Endometrial microvascular endothelial cells (primary cell): ENCODE results near the gene CTDSPL2. TPM values are rescaled to one million over a fixed set of nuclear protein-coding genes. Genes with fewer than 3 reads are reported as not detected.
"Not testable (repeated sequence)": the region's sequence is repeated elsewhere in the genome, so short reads cannot be mapped to it uniquely, and the experiment has no call there.

Source experiments
- in situ Hi-C: cut with HindIII; loops from 2 replicates; pipeline ENCODE4 v1.10.0; 2017; ENCODE audit warnings: low sequenced_read_pairs, low pct_unique_long_range_greater_than_20kb; ENCODE audit errors: inconsistent ontology term
- total RNA-seq: library from RNA; depleted of rRNA; stranded (reverse); fragments of >200 nt; gene quantifications from one replicate; pipeline ENCODE4 v1.2.3, GENCODE V29; 2015; ENCODE audit errors: inconsistent ontology term

CTDSPL2 gene
- total RNA-seq: 50.4 TPM

DNA sequence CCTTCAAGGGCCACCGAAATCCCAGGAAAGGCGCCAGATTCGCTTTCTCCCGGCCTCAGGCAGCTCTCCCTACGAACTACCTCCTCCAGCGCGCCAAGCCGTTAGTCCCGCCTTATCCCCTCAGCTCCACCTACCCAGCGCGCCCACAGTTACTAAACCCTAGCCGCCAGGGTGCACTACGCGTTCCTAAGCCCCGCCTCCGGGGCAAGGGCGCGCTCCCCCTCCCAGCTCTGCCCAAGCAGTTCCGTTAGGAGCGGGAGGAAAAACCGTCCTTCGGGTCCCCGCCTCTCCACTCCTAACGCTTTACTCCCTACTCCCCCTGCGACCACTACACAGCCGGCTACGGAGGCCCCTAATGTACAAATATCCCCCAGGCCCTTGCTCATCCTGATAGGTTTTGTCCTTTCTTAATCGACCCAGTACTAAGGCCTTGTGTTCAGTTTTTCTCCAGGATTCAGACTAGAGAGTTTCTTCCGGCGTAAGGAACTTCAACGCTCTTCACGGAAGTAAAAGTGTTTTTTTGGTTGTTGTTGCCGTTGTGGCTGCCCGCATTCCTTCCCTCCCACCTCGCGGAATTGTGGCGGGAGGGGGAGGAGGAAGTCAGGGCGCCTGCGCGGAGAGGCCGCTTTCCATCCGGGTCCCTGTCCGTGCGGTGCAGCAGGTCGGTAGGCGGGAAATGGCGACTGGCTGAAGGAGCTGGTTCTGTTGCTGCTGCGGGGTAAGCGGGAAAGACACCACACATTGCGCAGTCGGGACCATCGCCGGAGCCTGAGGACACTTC, at the start of gene CTDSPL2:
Gene CTDSPL2, plus strand, starts transcription at position 655 of the 781 bp plus-strand sequence. CDS start 31,386 bp downstream, outside the sequence.
- in situ Hi-C loops: no loop called here

DNA sequence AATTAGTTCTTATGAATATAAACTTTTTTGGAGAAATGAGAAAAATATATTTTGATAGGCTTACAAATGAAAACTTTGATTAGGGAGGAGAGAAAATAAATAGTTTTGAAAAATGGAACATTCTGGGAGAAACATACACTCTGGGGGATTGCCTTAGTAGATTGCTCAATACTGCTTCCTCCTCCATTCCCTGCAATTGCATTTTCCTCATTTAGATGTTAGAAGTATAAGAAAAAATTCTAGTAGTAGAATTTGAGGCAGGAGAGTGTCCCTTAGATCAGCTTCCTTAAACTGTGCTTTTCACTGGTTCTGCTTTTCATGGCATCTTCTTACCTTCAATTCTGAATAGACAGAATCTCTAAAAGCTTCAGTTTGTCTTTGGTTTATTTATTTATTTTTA, 46.2 kb upstream of the CTDSPL2 start:
- in situ Hi-C loops: no loop called here

DNA sequence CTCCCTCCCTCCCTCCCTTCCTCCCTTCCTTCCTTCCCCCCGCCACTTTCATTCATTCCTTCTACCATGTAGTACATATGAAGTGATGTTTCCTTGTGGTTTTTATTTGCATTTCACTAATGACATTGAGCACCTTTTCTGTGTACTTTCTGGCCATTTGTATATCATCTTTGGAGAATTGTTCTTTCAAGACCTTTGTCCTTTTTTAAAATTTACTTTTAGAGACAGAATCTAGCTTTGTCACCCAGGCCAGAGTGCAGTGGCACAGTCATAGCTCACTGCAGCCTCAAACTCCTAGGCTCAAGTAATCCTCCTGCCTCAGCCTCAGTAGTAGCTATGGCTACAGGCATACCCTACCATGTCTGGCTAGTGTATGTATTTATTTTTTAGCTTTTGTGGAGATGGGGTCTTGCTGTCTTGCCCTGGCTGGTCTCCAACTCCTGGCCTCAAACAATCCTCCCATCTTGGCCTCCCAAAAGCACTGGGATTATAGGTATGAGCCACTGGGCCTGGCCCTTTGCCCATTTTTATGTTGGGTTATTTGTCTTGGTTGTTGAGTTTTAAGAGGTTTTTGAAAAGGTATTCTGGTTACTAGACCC, 42.0 kb upstream of the CTDSPL2 start:
- in situ Hi-C loops: no loop called here

DNA sequence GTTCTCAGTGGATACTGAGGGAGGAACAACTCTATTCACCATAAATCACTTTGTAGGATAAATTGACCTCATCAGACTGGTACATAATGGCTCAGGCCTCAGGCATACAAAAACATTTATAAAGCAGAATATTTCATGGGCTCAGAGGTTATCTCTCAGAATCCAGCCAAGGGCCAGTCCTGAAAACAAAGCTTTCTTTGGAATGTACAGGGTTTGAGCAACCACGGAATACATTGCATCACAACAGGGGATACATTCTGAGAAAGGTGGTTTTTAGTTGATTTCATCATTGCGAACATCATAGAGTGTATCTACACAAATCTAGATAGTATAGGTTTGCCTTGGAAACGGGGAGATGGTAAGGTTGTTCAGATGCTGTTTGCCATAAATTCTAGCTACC, 33.4 kb upstream of the CTDSPL2 start:
- in situ Hi-C loops: no loop called here

DNA sequence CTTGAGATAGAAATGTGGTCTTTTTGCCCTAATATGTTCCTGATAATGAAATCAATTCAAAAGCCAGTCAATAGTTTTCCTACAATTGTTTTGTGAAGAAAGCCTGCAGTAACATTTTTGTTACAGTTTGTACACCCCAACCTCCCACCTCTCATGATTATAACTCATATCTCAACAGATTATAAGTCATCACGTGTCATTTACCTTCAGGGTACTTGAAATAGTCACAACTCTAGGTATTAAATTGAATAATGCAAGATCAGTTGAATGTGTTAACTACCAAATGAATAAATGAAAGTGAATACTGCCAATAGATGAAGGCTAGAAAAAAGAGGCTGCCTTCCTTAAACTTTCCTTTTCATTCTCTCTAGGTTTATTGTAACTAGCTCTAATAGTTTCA, 32.9 kb upstream of the CTDSPL2 start:
- in situ Hi-C loops: no loop called here

DNA sequence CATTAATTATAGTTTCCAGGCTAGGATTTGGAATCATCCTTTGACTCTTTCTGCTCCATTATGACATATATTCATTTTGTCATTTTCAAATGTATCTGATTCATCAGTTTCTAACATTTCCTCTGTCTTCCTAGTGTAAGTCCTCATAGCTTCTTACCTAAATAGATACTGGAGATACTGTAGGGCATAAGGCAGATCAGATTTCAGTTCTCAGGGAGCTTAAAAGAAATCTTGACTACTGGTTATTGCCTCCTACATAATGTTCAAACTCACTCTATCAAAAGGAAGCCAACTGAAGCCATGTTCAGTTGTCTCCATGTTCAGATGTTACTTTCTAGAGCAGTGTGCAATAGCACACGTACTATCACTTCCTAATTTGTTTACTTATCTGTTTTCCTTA, 29.6 kb upstream of the CTDSPL2 start:
- in situ Hi-C loops: no loop called here

DNA sequence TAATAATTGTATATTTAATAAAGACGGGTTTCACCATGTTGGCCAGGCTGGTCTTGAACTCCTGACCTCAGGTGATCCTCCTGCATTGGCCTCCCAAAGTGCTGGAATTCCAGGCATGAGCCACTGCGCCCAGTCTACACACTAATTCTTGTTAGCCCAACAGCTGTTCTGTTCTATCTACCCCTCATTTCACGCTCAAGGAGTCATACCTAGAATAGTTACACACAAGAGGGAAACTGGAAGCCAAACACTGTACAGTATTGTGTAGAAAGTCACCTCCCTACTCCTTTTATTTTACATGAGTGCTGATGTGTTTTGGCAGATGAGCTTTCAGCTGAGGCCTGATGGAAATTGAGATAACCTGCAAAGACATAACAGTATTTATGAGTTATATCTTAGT, 13.4 kb upstream of the CTDSPL2 start:
- in situ Hi-C loops: no loop called here

DNA sequence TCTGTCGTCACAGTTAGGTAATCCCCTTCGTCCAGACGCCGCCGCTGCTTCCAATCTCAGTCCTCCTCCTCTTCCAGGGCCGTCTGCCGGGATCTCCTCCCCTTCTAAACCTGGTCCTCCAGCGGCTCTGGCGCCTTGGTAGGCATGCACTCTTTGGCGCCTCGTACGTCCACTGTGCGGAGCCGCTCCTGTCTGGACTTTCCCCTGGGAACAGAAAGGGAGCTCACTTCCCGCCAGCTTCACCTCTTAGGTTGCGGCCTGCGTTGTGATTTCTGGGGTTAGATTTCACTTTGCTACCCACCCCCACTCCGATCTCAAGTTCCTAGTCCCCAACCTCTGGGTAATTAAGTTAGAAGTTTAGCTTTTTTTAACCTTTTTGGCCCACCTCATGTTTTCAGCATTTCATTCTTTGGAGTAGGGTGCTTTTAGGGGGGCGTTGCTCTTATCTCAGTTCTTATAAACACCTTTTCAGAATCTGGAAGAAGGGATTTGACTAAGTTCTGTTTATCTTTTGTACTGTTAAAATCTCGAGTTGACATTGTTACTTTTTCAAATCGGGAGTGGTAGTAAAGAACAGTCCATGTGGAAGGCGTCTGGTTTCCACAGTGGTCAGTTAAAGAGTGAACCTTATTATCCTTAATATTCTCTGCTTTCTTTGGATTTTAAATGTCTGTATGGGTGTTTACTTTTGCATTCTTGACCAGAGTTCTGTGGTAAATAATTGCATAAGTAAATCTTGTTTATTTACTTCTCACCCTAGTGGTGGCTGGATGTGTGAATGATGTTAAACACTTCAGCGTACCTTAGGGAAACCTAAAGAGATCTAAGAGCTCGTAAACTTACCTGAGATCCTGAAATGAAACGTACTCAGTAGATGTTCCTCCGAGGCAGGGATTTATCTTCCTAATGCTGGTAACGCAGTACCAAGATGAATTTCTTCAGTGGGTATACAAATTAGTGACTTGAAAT, 611 bp downstream of the CTDSPL2 start:
- in situ Hi-C loops: no loop called here

DNA sequence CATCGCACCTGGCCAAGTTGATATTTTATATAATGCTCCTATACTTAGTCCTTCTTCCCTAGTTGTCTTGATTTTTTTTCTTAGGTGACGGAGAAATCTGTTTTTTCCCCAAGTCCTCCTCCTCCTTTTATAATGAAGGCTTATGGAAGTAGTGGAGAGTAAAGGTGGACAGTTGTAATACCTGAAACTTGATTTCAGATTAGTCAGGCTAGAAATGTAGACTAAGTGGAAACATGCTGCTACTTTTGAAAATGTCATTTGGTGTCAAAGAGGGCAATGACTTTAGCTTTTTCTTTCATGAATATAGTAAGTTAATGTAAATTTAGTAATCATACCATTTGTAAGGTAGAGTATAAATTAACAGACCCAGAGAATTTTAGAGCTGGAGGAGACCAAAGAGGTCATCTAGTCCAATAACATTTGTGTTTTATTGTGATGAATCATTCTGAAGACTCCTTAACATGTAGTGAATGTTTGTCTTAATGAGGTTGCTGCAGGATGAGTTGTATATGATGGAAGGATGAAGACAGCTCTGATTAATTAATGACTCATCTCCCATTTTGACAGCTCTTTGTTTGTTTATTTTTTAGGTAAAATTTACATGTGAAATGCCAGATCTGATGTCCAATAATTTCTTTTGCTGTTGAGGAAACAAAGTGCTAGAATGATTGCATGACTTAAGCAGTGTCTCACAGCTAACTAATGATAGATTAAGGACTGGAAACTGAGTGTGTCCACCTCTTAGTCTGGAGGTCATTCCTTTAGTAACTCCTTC, 8.7 kb downstream of the CTDSPL2 start:
- in situ Hi-C loops: no loop called here

DNA sequence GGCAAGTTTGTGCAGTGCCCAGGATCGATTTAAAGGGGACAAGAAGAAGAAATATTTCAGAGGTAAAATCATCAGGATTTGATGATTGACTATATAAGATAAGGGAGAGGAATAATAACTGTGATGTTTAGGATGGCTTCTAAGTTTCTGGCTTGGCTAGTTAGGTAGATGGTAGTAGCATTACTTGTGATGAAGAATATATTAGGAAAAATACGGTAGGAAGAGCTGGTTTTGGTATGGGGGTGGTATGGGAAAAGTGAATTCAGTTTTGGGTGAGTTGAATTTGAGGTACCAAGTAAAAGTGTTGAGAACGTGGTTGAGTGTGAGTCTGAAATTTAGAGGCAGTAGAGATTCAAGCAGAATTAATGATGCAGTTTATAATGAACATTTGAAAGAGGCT, 11.0 kb downstream of the CTDSPL2 start:
- in situ Hi-C loops: no loop called here

DNA sequence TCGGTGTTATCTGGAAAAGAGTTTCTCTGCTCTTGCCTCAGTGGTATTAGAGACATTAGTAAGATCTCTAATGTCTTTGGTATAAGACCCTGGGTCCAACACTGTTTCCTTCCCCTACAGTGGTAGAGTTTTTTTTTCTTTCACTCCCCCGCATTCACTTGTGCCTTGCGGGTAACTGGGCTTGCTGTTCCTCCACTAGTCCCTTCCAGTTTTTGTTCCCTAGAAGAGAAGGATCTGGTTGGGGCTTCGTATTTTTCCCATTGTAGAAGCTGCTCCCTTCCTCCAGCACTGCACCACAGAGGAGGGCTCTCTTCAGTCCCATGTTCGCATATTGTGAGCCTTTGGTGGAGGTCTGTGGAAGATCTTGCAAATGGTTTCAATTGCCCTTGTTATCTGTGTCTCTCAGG, 13.7 kb downstream of the CTDSPL2 start:
- in situ Hi-C loops: no loop called here

DNA sequence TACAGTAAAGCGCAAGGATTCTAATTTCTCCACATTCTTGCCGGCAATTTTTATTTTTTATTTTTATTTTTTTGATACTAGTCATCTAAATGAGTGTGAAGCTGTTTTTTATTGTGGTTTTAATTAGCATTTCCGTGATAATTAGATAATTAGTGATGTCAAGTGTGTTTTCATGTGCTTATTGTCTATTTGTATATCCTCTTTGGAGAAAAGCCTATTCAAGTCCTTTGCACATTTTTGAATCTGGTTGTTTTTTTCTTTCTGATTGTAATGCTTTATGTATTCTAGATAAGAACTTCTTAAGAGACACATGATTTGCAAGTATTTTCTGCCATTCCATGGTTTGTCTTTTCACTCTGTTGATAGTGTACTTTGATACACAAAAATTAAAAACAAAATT, 16.1 kb downstream of the CTDSPL2 start:
- in situ Hi-C loops: no loop called here

DNA sequence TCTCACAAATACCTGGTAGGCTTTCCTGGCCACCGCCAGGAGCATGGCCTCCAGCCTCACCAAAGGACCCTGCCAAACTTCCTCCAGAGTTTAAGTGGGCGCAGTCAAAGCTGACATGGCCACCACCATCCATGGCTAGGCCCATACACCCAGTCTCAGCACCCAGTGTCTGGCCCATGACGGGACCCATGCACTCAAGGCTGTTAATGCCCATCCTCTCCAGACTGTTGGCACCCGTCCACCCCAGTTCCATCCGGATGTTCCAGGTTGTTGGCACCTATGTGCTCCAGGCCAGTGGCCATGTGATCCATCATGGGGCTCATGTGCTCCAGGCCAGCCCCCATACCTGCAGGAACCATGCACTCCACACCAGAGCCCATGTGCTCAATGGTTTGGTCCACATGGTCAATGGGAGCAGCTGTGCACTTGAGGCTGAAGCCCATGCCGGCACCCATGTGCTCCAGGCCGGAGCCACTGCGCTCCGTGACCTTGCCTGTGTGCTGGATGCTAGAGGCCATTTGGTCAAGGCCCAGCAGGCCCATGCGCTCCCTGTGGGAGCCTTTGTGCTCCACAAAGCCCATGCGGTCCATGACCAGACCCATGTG, 20.4 kb downstream of the CTDSPL2 start:
- in situ Hi-C loops: no loop called here

DNA sequence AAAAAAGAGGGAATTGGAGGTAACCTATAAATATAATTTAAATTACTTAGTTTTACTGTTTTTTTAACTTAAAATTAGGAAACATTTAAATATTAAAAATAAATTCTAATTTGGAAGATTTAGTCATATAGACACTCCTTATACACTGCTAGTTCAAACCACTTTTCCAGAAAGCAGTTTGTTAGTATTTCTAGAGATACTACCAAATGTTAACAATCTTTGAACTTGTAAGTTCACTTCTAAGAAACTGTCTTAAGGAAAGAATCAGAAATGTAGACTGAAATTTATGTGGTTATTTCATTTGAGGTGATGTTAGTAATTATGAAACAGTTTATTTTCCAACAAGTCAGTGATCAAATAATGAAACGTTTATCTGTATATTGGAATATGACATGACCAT, 22.7 kb downstream of the CTDSPL2 start:
- in situ Hi-C loops: no loop called here

DNA sequence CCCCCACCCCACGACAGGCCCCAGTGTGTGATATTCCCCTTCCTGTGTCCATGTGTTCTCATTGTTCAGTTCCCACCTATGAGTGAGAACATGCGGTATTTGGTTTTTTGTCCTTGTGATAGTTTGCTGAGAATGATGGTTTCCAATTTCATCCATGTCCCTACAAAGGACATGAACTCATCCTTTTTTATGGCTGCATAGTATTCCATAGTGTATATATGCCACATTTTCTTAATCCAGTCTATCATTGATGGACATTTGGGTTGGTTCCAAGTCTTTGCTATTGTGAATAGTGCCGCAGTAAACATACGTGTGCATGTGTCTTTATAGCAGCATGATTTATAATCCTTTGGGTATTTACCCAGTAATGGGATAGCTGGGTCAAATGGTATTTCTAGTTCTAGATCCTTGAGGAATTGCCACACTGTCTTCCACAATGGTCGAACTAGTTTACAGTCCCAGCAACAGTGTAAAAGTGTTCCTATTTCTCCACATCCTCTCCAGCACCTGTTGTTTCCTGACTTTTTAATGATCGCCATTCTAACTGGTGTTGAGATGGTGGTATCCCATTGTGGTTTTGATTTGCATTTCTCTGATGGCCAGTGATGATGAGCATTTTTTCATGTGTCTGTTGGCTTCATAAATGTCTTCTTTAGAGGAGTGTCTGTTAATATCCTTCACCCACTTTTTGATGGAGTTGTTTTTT, 26.3 kb downstream of the CTDSPL2 start:
- in situ Hi-C loops: not testable (repeated sequence)

DNA sequence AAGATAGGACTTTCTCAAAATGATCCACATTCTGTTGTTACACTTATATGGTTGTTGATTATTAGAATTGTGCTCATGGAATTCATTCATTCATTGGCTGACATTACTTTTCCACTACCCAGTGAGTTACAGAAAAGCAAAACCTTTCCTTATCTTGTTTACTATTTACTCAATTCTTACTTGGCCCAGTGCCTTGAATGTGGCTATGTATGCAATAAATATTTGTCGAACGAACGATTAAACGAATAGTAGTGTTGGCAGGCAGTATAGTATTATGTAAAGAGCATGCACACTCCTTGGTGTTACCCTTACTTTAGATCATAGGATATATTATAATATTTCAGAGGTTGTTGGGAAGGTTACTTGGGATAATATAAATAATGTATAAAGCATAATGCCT, 31.0 kb downstream of the CTDSPL2 start:
- in situ Hi-C loops: no loop called here

DNA sequence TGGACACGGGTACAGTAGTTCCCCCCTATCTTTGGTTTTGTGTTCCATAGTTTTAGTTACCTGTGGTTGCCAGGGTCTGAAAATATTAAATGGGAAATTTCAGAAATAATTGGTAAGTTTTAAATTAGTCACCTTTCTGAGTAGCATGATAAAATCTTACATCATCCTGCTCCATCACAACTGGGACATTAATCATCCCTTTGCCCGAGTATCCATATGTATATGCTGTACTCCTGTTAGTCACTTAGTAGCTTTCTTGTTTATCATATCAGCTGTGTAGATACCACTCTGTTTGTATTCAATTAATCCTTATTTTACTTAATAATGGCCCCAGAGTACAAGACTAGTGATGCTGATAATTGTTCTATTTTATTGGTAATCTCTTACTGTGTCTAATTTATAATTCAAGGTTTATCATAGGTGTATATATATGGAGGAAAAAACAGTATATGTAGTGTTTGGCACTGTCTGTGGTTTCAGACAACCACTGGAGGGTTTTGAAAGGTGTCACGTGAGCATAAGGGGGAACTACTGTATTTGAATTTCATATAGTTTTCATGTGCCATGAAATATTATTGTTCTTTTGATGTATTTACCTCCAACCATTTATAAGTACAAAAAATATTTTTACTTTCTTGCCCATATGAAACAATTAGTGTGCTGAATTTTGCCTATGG, 41.4 kb downstream of the CTDSPL2 start:
- in situ Hi-C loops: no loop called here
